A549 (cell line): ENCODE measurements around the gene SLC22A17. TPM values are rescaled to one million over a fixed set of nuclear protein-coding genes. Genes with fewer than 3 reads are reported as not detected.
A peak's percentile ranks its signal among the peaks of the same experiment; 100 is the strongest.

Source experiments
- ATAC-seq, 2 experiments: fragments of 200-7000 bp in 1 of 2; fragments of >200 bp in 1 of 2; cut with Nextera tagmentation in 1 of 2; cut with Tn5 transposase in 1 of 2; 3 replicates each; pipeline versions ENCODE4 v1.8.0 to v1.9.1; 2018 to 2020; ENCODE audit warnings: mild to moderate bottlenecking in 1 of 2, moderate library complexity in 1 of 2
- CTCF ChIA-PET: fragments of 300-600 bp; sonication (Branson Sonifier 250); formaldehyde crosslinking; extraction: SDS; loops from one replicate; lab custom pipeline; 2021; ENCODE audit warnings: antibody characterized with exemption, inconsistent platforms; lab: Yijun Ruan, JAX
- POLR2A ChIA-PET: fragments of 350-600 bp; formaldehyde crosslinking; extraction: SDS; loops from one replicate; lab custom pipeline; 2021; ENCODE audit warnings: antibody characterized with exemption, inconsistent platforms; lab: Yijun Ruan, JAX
- DNase-seq, 2 experiments: peaks; one replicate each; pipeline versions ENCODE4 v3.0.0 to v3.0.0-alpha.2; 2011 to 2016; ENCODE audit warnings: low read depth in 1 of 2, low spot score in 1 of 2
- FAIRE-seq: peaks from 2 replicates; lab custom pipeline; 2011; peaks lifted over from hg19 to GRCh38; lab: Jason Lieb, UNC
- H3K27ac ChIP-seq, 2 experiments: fragments of >200 bp; sonication (Bioruptor Twin); formaldehyde crosslinking; 3 replicates each; pipeline ENCODE4 v1.5.1; 2016 to 2017
- H3K4me1 ChIP-seq: fragments of >200 bp; sonication (Bioruptor Twin); formaldehyde crosslinking; 3 replicates; pipeline ENCODE4 v1.6.1; 2016
- H3K4me2 ChIP-seq: fragments of >200 bp; sonication (Bioruptor Twin); formaldehyde crosslinking; 3 replicates; pipeline ENCODE4 v1.6.1; 2016
- H3K4me3 ChIP-seq: fragments of >200 bp; sonication (Bioruptor Twin); formaldehyde crosslinking; 3 replicates; pipeline ENCODE4 v1.5.1; 2016
- H3K9me3 ChIP-seq: fragments of >200 bp; sonication (Bioruptor Twin); formaldehyde crosslinking; 3 replicates; pipeline ENCODE4 v1.6.1; 2016
- CEBPB ChIP-seq, 2 experiments: fragments of >200 bp in 1 of 2; sonication (Bioruptor Twin) in 1 of 2; formaldehyde crosslinking in 1 of 2; IDR thresholded peaks; 2 replicates each; pipeline ENCODE4 v1.6.1; 2012 to 2016
- CHD2 ChIP-seq: fragments of 150-350 bp; IDR thresholded peaks from 2 replicates; pipeline ENCODE4 v1.6.1; 2014; ENCODE audit warnings: low read length; ENCODE audit not compliant: partially characterized antibody
- CHD4 ChIP-seq: fragments of 200-600 bp; sonication (generic); IDR thresholded peaks from 2 replicates; pipeline ENCODE4 v1.6.1; 2016; ENCODE audit warnings: antibody characterized with exemption, mild to moderate bottlenecking, borderline replicate concordance
- EHMT2 ChIP-seq: fragments of 200-600 bp; sonication (generic); IDR thresholded peaks from 2 replicates; pipeline ENCODE4 v1.6.1; 2016; ENCODE audit warnings: antibody characterized with exemption, low read depth, mild to moderate bottlenecking, moderate library complexity
- EP300 ChIP-seq, 2 experiments: fragments of >200 bp; sonication (Bioruptor Twin); formaldehyde crosslinking; IDR thresholded peaks; 2 replicates in 1 of 2; 3 replicates in 1 of 2; pipeline ENCODE4 v1.6.1; 2016 to 2017
- ESRRA ChIP-seq: fragments of 150-350 bp; IDR thresholded peaks from 2 replicates; pipeline ENCODE4 v1.6.1; 2014; ENCODE audit warnings: mild to moderate bottlenecking, low read length, borderline replicate concordance
- FOSB ChIP-seq: fragments of 250-450 bp; sonication (Bioruptor Pico); IDR thresholded peaks from 2 replicates; pipeline ENCODE4 v1.5.0; 2020; ENCODE audit warnings: mild to moderate bottlenecking, moderate library complexity
- GATA3 ChIP-seq: IDR thresholded peaks from 2 replicates; pipeline ENCODE4 v1.6.1; 2012; ENCODE audit warnings: borderline replicate concordance
- HDAC2 ChIP-seq: fragments of 200-600 bp; sonication (generic); IDR thresholded peaks from 2 replicates; pipeline ENCODE4 v1.6.1; 2016
- HEYL ChIP-seq: fragments of 250-450 bp; sonication (Bioruptor Pico); IDR thresholded peaks from 2 replicates; pipeline ENCODE4 v1.8.0; 2021; ENCODE audit warnings: mild to moderate bottlenecking, moderate library complexity
- HOXA7 ChIP-seq: fragments of 250-450 bp; sonication (Bioruptor Pico); IDR thresholded peaks from 2 replicates; pipeline ENCODE4 v1.5.0; 2020; ENCODE audit warnings: mild to moderate bottlenecking, moderate library complexity
- HOXB5 ChIP-seq: fragments of 250-450 bp; sonication (Bioruptor Pico); IDR thresholded peaks from 2 replicates; pipeline ENCODE4 v1.5.0; 2020; ENCODE audit warnings: mild to moderate bottlenecking, moderate library complexity
- JUN ChIP-seq, 2 experiments: fragments of >200 bp; sonication (Bioruptor Twin); formaldehyde crosslinking; IDR thresholded peaks; 2 replicates in 1 of 2; 3 replicates in 1 of 2; pipeline ENCODE4 v1.6.1; 2016 to 2017
- MAFK ChIP-seq: fragments of 450-650 bp; IDR thresholded peaks from 2 replicates; pipeline ENCODE4 v1.6.1; 2014; ENCODE audit not compliant: partially characterized antibody
- MAZ ChIP-seq: fragments of 150-350 bp; IDR thresholded peaks from 2 replicates; pipeline ENCODE4 v1.6.1; 2014; ENCODE audit warnings: antibody characterized with exemption, low read depth, low read length, borderline replicate concordance
- PHF8 ChIP-seq: fragments of 200-600 bp; sonication (generic); IDR thresholded peaks from 2 replicates; pipeline ENCODE4 v1.6.1; 2016; ENCODE audit warnings: low read depth, mild to moderate bottlenecking, antibody characterized with exemption, moderate library complexity, borderline replicate concordance
- POLR2A ChIP-seq: IDR thresholded peaks from 2 replicates; pipeline ENCODE4 v1.6.1; 2012; ENCODE audit warnings: mild to moderate bottlenecking, low read length
- POLR2AphosphoS2 ChIP-seq: conservative IDR thresholded peaks from 2 replicates; pipeline ENCODE4 v1.6.1; 2012; ENCODE audit warnings: low read length, improper control_type of control experiment, inconsistent platforms
- RAD21 ChIP-seq, 2 experiments: fragments of >200 bp in 1 of 2; sonication (Bioruptor Twin) in 1 of 2; formaldehyde crosslinking in 1 of 2; IDR thresholded peaks in 1 of 2; conservative IDR thresholded peaks in 1 of 2; 2 replicates in 1 of 2; 3 replicates in 1 of 2; pipeline ENCODE4 v1.6.1; 2012 to 2018; ENCODE audit warnings: inconsistent platforms in 1 of 2
- TFCP2L1 ChIP-seq: fragments of 250-450 bp; sonication (Bioruptor Pico); IDR thresholded peaks from 2 replicates; pipeline ENCODE4 v1.5.0; 2021; ENCODE audit warnings: mild to moderate bottlenecking
- ZSCAN20 ChIP-seq: fragments of 250-450 bp; sonication (Bioruptor Pico); IDR thresholded peaks from 2 replicates; pipeline ENCODE4 v1.8.0; 2022; ENCODE audit warnings: mild to moderate bottlenecking, moderate library complexity
- WGBS: methylation state at CpG from one replicate; pipeline ENCODE4 v1.1.6; 2017; ENCODE audit errors: missing lambda C conversion rate; 5-methylcytosine and 5-hydroxymethylcytosine counted together
- polyA plus RNA-seq, 4 experiments: library from polyadenylated mRNA; depleted of rRNA in 3 of 4; stranded (reverse); fragments of >200 nt; fragmentation: RNase III in 1 of 4; extraction: RNeasy Plus Mini Kit Qiagen cat#74134 plus additional on column Dnase treatment in 1 of 4; gene quantifications; 2 replicates in 3 of 4; 3 replicates in 1 of 4; pipeline ENCODE4 v1.2.3, GENCODE V29; 2011 to 2017
- TF ChIP-seq, protein P1 (sequence below): IDR thresholded peaks from 2 replicates; pipeline ENCODE4 v1.6.1; 2012
- TF ChIP-seq, protein P2 (sequence below): fragments of 200-600 bp; sonication (generic); IDR thresholded peaks from 2 replicates; pipeline ENCODE4 v1.6.1; 2016; ENCODE audit warnings: antibody characterized with exemption, mild to moderate bottlenecking, moderate library complexity
- TF ChIP-seq, protein P3 (sequence below): fragments of 150-350 bp; IDR thresholded peaks from 2 replicates; pipeline ENCODE4 v1.6.1; 2014; ENCODE audit warnings: low read depth, mild to moderate bottlenecking, low read length
- TF ChIP-seq, protein P4 (sequence below): fragments of >200 bp; sonication (Bioruptor Twin); formaldehyde crosslinking; IDR thresholded peaks from 3 replicates; pipeline ENCODE4 v1.6.1; 2016
- TF ChIP-seq, protein P5 (sequence below): IDR thresholded peaks from 2 replicates; pipeline ENCODE4 v1.6.1; 2012
- TF ChIP-seq, protein P6 (sequence below): fragments of 450-650 bp; IDR thresholded peaks from 2 replicates; pipeline ENCODE4 v1.6.1; 2014; ENCODE audit warnings: antibody characterized with exemption

The SLC22A17 gene
- polyA plus RNA-seq, 2 of the 4 experiments (the other 2 are of a cell fraction), result 3.5 to 8.4 TPM

DNA sequence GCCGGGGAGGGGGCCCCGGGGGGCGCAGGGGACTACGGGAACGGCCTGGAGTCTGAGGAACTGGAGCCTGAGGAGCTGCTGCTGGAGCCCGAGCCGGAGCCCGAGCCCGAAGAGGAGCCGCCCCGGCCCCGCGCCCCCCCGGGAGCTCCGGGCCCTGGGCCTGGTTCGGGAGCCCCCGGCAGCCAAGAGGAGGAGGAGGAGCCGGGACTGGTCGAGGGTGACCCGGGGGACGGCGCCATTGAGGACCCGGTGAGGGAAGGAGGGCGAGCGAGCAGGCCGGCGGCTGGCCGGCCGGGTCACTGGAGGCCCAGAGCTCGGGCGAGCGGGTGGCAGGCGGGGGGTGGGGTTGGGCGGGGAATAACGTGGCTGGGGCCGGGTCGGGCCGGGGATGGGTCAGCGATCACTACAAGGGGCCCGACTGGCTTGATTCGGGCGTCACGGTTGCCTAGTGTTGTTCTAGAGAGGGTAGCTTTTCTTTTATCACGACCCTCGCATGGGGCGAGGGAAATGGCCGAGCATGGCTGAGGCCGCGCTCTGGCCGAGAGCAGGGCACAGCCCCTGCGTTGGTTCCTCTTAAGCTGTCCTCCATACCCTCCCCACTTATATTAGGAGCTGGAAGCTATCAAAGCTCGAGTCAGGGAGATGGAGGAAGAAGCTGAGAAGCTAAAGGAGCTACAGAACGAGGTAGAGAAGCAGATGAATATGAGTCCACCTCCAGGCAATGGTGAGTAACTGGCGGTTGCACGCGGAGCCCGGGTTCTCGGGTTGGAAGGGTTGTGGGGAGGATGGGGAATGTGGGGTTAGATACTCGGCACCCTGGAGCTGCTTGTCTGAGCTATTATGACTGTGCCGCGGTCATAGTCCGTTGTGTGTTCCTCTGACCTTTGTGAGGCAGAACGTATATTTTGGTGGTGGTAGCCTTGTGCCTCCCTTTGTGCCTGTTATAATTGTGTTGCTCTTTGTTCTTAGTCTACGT, 30.8 kb downstream of the SLC22A17 start (continued):
- TF ChIP-seq MAZ (no peak), MAFK (no peak), PHF8 (peak; percentile 73; the same call in 1 of the 2 replicates), HDAC2 (no peak), EP300 (IDR thresholded peaks at IDR 0.05) (no peak), TFCP2L1 (CRISPR knock-in tag) (no peak; the same call in 1 of the 2 replicates), RAD21 (conservative IDR thresholded peaks at IDR 0.05 in 1 of 2, IDR thresholded peaks at IDR 0.05 in 1 of 2) (no peak), HOXA7 (CRISPR knock-in tag) (0 out of 2 replicates have a peak, but pooled peaks have one; percentile 28), POLR2A (peak; percentile 42), ZSCAN20 (CRISPR knock-in tag) (no peak)

DNA sequence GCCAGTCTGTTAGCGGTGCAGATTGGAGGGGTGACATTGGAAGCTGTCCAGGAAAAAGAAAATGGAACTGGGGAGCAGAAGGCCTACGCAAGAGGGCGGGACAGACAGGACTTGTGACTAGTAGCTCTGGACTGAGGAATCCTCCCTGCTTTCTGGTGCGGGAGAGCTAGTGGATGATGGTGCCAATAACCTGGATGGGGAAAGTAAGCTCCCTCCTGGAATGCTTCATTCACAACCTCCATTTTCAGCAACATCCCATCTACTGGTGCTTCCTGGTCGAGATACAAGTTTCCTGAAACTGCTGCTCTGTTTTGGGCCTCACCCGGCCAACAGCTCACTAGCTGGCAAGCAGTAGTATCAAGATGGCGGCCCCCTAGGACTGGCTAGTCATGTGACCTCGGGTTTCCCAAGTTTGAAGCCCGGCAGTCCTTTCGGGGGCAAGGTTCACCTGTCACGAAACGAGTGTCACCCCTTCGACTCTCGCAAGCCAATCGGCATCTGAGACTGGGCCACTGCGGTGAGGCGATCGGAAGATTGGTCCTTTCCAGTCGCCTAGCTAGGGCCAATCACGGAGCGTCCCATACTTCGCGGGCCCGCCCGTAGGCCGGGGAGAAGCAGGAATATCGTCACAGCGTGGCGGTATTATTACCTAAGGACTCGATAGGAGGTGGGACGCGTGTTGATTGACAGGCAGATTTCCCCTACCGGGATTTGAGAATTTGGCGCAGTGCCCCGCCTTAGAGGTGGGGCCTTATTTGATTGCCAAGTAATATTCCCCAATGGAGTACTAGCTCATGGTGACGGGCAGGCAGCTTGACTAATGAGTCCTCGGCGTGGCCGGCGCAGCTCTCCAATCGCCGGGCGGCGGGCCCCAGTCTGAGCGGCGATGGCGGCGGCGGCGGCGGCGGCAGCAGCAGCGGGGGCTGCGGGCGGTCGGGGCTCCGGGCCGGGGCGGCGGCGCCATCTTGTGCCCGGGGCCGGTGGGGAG, 31.8 kb downstream of the SLC22A17 start, which contains the start of gene PABPN1:
TSS of gene PABPN1 (plus strand) at position 874 of the 988 bp plus-strand sequence. CDS start at position 887, 13 bp downstream.
- Histone ChIP-seq H3K9me3 (no peaks in the 10 kb centered on the region), H3K4me1 (peaks cover 24% of the 10 kb centered on the region), H3K4me3 (peak within 1 kb of the TSS; percentile 97), H3K4me2 (peak within 1 kb of the TSS; percentile 87), H3K27ac (peak within 1 kb of the TSS; percentile 99 to 100)
- peak; percentile 98 to 100 for DNase-seq
- WGBS, result 10% methylated on average over 32 of the region's 63 CpGs
- peak; percentile 90 to 96 for ATAC-seq
- ChIA-PET CTCF (interaction anchor here (0.5 to 5.2 kb wide), 13 partner anchors 11 to 824 kb away, joined by 3 to 30 read pairs (median 7); partner anchors contain the start of genes BCL2L2 and PPP1R3E), POLR2A (interaction anchor here (0.6 to 3.2 kb wide), 13 partner anchors 10 to 794 kb away, joined by 3 to 64 read pairs (median 5); partner anchors contain the start of genes ACIN1, BCL2L2, C14orf119 and DCAF11)
- peak; percentile 7 for FAIRE-seq
- TF ChIP-seq, protein P1, sequence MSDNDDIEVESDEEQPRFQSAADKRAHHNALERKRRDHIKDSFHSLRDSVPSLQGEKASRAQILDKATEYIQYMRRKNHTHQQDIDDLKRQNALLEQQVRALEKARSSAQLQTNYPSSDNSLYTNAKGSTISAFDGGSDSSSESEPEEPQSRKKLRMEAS, result peak; percentile 55
- TF ChIP-seq, protein P2, sequence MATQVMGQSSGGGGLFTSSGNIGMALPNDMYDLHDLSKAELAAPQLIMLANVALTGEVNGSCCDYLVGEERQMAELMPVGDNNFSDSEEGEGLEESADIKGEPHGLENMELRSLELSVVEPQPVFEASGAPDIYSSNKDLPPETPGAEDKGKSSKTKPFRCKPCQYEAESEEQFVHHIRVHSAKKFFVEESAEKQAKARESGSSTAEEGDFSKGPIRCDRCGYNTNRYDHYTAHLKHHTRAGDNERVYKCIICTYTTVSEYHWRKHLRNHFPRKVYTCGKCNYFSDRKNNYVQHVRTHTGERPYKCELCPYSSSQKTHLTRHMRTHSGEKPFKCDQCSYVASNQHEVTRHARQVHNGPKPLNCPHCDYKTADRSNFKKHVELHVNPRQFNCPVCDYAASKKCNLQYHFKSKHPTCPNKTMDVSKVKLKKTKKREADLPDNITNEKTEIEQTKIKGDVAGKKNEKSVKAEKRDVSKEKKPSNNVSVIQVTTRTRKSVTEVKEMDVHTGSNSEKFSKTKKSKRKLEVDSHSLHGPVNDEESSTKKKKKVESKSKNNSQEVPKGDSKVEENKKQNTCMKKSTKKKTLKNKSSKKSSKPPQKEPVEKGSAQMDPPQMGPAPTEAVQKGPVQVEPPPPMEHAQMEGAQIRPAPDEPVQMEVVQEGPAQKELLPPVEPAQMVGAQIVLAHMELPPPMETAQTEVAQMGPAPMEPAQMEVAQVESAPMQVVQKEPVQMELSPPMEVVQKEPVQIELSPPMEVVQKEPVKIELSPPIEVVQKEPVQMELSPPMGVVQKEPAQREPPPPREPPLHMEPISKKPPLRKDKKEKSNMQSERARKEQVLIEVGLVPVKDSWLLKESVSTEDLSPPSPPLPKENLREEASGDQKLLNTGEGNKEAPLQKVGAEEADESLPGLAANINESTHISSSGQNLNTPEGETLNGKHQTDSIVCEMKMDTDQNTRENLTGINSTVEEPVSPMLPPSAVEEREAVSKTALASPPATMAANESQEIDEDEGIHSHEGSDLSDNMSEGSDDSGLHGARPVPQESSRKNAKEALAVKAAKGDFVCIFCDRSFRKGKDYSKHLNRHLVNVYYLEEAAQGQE, result no peak; the same call in 1 of the 2 replicates
- TF ChIP-seq EHMT2 (peak; percentile 56; the same call in 1 of the 2 replicates), TFCP2L1 (CRISPR knock-in tag) (no peak), HOXB5 (CRISPR knock-in tag) (no peak; the same call in 1 of the 2 replicates), CEBPB (IDR thresholded peaks at IDR 0.05) (peak in 1 of 2 experiments; percentile 61; a peak in 1 of 4 replicates), CHD4 (no peak), POLR2AphosphoS2 (peak; percentile 76), ESRRA (no peak), FOSB (CRISPR knock-in tag) (no peak), GATA3 (no peak), CHD2 (peak; percentile 51), JUN (IDR thresholded peaks at IDR 0.05) (peak; percentile 58 to 82; a peak in 3 of 5 replicates), HEYL (CRISPR knock-in tag) (no peak; the same call in 1 of the 2 replicates)
- TF ChIP-seq, protein P3, sequence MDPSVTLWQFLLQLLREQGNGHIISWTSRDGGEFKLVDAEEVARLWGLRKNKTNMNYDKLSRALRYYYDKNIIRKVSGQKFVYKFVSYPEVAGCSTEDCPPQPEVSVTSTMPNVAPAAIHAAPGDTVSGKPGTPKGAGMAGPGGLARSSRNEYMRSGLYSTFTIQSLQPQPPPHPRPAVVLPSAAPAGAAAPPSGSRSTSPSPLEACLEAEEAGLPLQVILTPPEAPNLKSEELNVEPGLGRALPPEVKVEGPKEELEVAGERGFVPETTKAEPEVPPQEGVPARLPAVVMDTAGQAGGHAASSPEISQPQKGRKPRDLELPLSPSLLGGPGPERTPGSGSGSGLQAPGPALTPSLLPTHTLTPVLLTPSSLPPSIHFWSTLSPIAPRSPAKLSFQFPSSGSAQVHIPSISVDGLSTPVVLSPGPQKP, result no peak
- TF ChIP-seq, protein P4, sequence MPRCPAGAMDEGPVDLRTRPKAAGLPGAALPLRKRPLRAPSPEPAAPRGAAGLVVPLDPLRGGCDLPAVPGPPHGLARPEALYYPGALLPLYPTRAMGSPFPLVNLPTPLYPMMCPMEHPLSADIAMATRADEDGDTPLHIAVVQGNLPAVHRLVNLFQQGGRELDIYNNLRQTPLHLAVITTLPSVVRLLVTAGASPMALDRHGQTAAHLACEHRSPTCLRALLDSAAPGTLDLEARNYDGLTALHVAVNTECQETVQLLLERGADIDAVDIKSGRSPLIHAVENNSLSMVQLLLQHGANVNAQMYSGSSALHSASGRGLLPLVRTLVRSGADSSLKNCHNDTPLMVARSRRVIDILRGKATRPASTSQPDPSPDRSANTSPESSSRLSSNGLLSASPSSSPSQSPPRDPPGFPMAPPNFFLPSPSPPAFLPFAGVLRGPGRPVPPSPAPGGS, result peak; percentile 70; the same call in 1 of the 3 replicates
- TF ChIP-seq, protein P5, sequence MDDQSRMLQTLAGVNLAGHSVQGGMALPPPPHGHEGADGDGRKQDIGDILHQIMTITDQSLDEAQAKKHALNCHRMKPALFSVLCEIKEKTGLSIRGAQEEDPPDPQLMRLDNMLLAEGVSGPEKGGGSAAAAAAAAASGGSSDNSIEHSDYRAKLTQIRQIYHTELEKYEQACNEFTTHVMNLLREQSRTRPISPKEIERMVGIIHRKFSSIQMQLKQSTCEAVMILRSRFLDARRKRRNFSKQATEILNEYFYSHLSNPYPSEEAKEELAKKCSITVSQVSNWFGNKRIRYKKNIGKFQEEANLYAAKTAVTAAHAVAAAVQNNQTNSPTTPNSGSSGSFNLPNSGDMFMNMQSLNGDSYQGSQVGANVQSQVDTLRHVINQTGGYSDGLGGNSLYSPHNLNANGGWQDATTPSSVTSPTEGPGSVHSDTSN, result peak; percentile 98
- TF ChIP-seq, protein P6, sequence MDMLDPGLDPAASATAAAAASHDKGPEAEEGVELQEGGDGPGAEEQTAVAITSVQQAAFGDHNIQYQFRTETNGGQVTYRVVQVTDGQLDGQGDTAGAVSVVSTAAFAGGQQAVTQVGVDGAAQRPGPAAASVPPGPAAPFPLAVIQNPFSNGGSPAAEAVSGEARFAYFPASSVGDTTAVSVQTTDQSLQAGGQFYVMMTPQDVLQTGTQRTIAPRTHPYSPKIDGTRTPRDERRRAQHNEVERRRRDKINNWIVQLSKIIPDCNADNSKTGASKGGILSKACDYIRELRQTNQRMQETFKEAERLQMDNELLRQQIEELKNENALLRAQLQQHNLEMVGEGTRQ, result peak; percentile 93
